Spleen (tissue), 13 donors: Measurements from ENCODE around the gene ALOXE3. TPM values are rescaled to one million over a fixed set of nuclear protein-coding genes. Genes with fewer than 3 reads are reported as not detected.
A peak's percentile ranks its signal among the peaks of the same experiment; 100 is the strongest.

ENCODE experiments used
- DNase-seq: peaks from one replicate; pipeline ENCODE4 v3.0.0-alpha.2; 2020
- H3K27ac ChIP-seq, 8 donors: fragments of 200-600 bp; sonication (generic) in 7 of 8; 1 replicate in 4 of 8; 2 replicates in 4 of 8; pipeline versions ENCODE4 v1.5.0 to v1.8.0; 2016 to 2021; ENCODE audit warnings: inconsistent platforms in 4 of 8, mild to moderate bottlenecking in 4 of 8, moderate library complexity in 1 of 8
- H3K27me3 ChIP-seq, 7 donors: fragments of 200-600 bp; sonication (generic) in 6 of 7; replicated peaks in 1 of 7; 1 replicate in 4 of 7; 2 replicates in 3 of 7; pipeline versions ENCODE4 v1.5.0 to v1.8.0; 2016 to 2021; ENCODE audit warnings: inconsistent platforms in 3 of 7, mild to moderate bottlenecking in 1 of 7
- H3K36me3 ChIP-seq, 6 donors: fragments of 200-600 bp; sonication (generic) in 5 of 6; 1 replicate in 4 of 6; 2 replicates in 2 of 6; pipeline versions ENCODE4 v1.5.0 to v1.8.0; 2016 to 2021; ENCODE audit warnings: inconsistent platforms in 2 of 6
- H3K4me1 ChIP-seq, 6 donors: fragments of 200-600 bp; sonication (generic) in 5 of 6; 1 replicate in 3 of 6; 2 replicates in 3 of 6; pipeline versions ENCODE4 v1.5.0 to v1.8.0; 2016 to 2021; ENCODE audit warnings: inconsistent platforms in 3 of 6
- H3K4me3 ChIP-seq, 8 donors: fragments of 200-600 bp; sonication (generic) in 7 of 8; 1 replicate in 4 of 8; 2 replicates in 4 of 8; pipeline versions ENCODE4 v1.5.0 to v1.8.0; 2016 to 2021; ENCODE audit warnings: inconsistent platforms in 4 of 8, mild to moderate bottlenecking in 4 of 8, moderate library complexity in 2 of 8
- H3K9me3 ChIP-seq, 8 donors: fragments of 200-600 bp; sonication (generic) in 7 of 8; 1 replicate in 4 of 8; 2 replicates in 4 of 8; pipeline versions ENCODE4 v1.5.0 to v1.8.0; 2016 to 2021; ENCODE audit warnings: inconsistent platforms in 4 of 8
- CTCF ChIP-seq, 11 experiments: fragments of 200-600 bp in 7 of 11; fragments of 450-650 bp in 4 of 11; sonication (generic) in 4 of 11; IDR thresholded peaks in 8 of 11; conservative IDR thresholded peaks in 3 of 11; 1 replicate in 7 of 11; 2 replicates in 4 of 11; pipeline versions ENCODE4 v1.4.0 to v1.8.0; 2016 to 2021; ENCODE audit warnings: antibody characterized with exemption in 11 of 11, inconsistent platforms in 4 of 11, mild to moderate bottlenecking in 1 of 11
- POLR2A ChIP-seq, 3 donors: fragments of 450-650 bp; IDR thresholded peaks; one replicate each; pipeline ENCODE4 v1.5.1; 2017; ENCODE audit warnings: antibody characterized with exemption in 3 of 3, mild to moderate bottlenecking in 1 of 3
- POLR2AphosphoS5 ChIP-seq, 3 donors: sonication (generic); formaldehyde crosslinking; IDR thresholded peaks; one replicate each; pipeline ENCODE4 v1.5.1; 2017; ENCODE audit warnings: antibody characterized with exemption in 3 of 3
- WGBS, 5 donors: extraction: QIAGEN DNeasy Blood & Tissue Kit in 3 of 5; methylation state at CpG; one replicate each; pipeline versions ENCODE4 v1.1.5 to v1.1.7; 2013 to 2018; 5-methylcytosine and 5-hydroxymethylcytosine counted together
- intact Hi-C: fragments of 100-400 bp; cut with DNase I; formaldehyde crosslinking; loops from one replicate; pipeline ENCODE4 v1.15.0; 2023; ENCODE audit warnings: low total_unique reads
- long read RNA-seq, 2 donors: transcript quantifications; one replicate each; lab custom pipeline, GENCODE V29; 2026
- polyA plus RNA-seq, 3 donors: library from polyadenylated mRNA; stranded (reverse); fragments of 200-250 nt; gene quantifications; one replicate each; pipeline ENCODE4 v1.2.1, GENCODE V29; 2013
- total RNA-seq, 7 donors: library from RNA; depleted of rRNA in 3 of 7; stranded (reverse); fragments of >200 nt in 3 of 7; fragmentation: NEBNext Ultra II Directional in 4 of 7; extraction: Animal tissue kit (Norgen Biotek cat#: 25700) in 4 of 7; gene quantifications; one replicate each; pipeline versions ENCODE4 v1.1.0 to v1.2.1, GENCODE V29; 2016 to 2021
- donor health status: healthy with polysubstance abuse.
- donor health status: DM: no; HTN: no; CAD: no; lungs with moderate emphysema.
- donor health status: DM: no; HTN: no; CAD: no.
- donor health status: Bipolar disorder and iron deficiency.
- donor health status: healthy.
- donor health status: DM: no; HTN: no; CAD: no.
- donor health status: DM: yes; HTN: yes; CAD: no.

Gene ALOXE3
- total RNA-seq (not detected), polyA plus RNA-seq (under 1 TPM in 1 of 3 donors, not detected in 2; 0.03 TPM)
- long read RNA-seq, donor 1: 0 reads
- long read RNA-seq, donor 2: 0 reads

GRCh38 chr17:8117980-8118768, at the start of gene ALOXE3:
ALOXE3 (minus strand) TSS chr17:8118514; CDS start chr17:8117990, 524 bp downstream.
- DNase-seq: peak; percentile 81
- Histone ChIP-seq H3K27me3 (peaks cover 1 to 86% (median 45%) of the 10 kb centered on the region in 7 donors), H3K27ac (peak within 1 kb of the TSS; percentile 55 to 89 (median 82)), H3K4me1 (peaks cover 41 to 67% (median 61%) of the 10 kb centered on the region in 6 donors), H3K9me3 (no peaks in the 10 kb centered on the region), H3K36me3 (no peaks in the 10 kb centered on the region), H3K4me3 (peak within 1 kb of the TSS; percentile 46 to 86 (median 56))
- TF ChIP-seq POLR2AphosphoS5 (IDR thresholded peaks at IDR 0.05): no peak
- TF ChIP-seq CTCF (IDR thresholded peaks at IDR 0.05 in 8 of 11, conservative IDR thresholded peaks at IDR 0.05 in 3 of 11): no peak
- TF ChIP-seq POLR2A (IDR thresholded peaks at IDR 0.05): no peak
- intact Hi-C loops: no loop called here
- 0 to 2% (median 1%) methylated on average over 16 to 33 of the region's 33 CpGs for WGBS, 5 donors

- Histone ChIP-seq H3K27ac (no peak overlapping the region), H3K4me1 (peaks cover 19 to 37% (median 26%) of the 10 kb centered on the region in 6 donors), H3K9me3 (no peaks in the 10 kb centered on the region), H3K27me3 (no peaks in the 10 kb centered on the region), H3K4me3 (no peak overlapping the region), H3K36me3 (no peaks in the 10 kb centered on the region)
- intact Hi-C loops: no loop called here
- 91 to 95% (median 91%) methylated on average over 3 of the region's 3 CpGs for WGBS, 5 donors
- DNase-seq: no peak
- TF ChIP-seq CTCF (IDR thresholded peaks at IDR 0.05 in 8 of 11, conservative IDR thresholded peaks at IDR 0.05 in 3 of 11) (no peak), POLR2AphosphoS5 (IDR thresholded peaks at IDR 0.05) (no peak), POLR2A (IDR thresholded peaks at IDR 0.05) (no peak)
Observed at GRCh38 chr17:8167526-8167925, 49.2 kb upstream of the ALOXE3 start.

GRCh38 chr17:8166731-8167130, 48.4 kb upstream of the ALOXE3 start:
- Histone ChIP-seq H3K9me3 (no peaks in the 10 kb centered on the region), H3K4me1 (peaks cover 17 to 38% (median 28%) of the 10 kb centered on the region in 6 donors), H3K4me3 (no peak overlapping the region), H3K27me3 (no peaks in the 10 kb centered on the region), H3K36me3 (peaks cover 0 to under 1% (median under 1%) of the 10 kb centered on the region in 6 donors), H3K27ac (no peak overlapping the region)
- intact Hi-C loops: no loop called here
- DNase-seq: no peak
- TF ChIP-seq POLR2A (IDR thresholded peaks at IDR 0.05): no peak
- TF ChIP-seq POLR2AphosphoS5 (IDR thresholded peaks at IDR 0.05): no peak
- TF ChIP-seq CTCF (IDR thresholded peaks at IDR 0.05 in 8 of 11, conservative IDR thresholded peaks at IDR 0.05 in 3 of 11): no peak
- WGBS, 5 donors: 94 to 99% (median 96%) methylated on average over 6 of the region's 6 CpGs

- 53 to 78% (median 60%) methylated on average over 6 of the region's 6 CpGs for WGBS, 5 donors
- Histone ChIP-seq H3K4me1 (peaks cover 28 to 54% (median 46%) of the 10 kb centered on the region in 6 donors), H3K27ac (peak overlapping the region; percentile 98 to 100 (median 100)), H3K4me3 (peak overlapping the region in 3 of 8 donors; percentile 10 to 96 (median 86)), H3K9me3 (no peaks in the 10 kb centered on the region), H3K27me3 (no peaks in the 10 kb centered on the region), H3K36me3 (peaks cover 0 to 20% (median 17%) of the 10 kb centered on the region in 6 donors)
- no peak for DNase-seq
- TF ChIP-seq CTCF (IDR thresholded peaks at IDR 0.05 in 8 of 11, conservative IDR thresholded peaks at IDR 0.05 in 3 of 11) (no peak), POLR2A (IDR thresholded peaks at IDR 0.05) (no peak), POLR2AphosphoS5 (IDR thresholded peaks at IDR 0.05) (no peak)
- intact Hi-C loops: no loop called here
Observed at GRCh38 chr17:8164815-8165131, 46.5 kb upstream of the ALOXE3 start.
